Measurements from ENCODE around the gene CTIF.

DNA sequence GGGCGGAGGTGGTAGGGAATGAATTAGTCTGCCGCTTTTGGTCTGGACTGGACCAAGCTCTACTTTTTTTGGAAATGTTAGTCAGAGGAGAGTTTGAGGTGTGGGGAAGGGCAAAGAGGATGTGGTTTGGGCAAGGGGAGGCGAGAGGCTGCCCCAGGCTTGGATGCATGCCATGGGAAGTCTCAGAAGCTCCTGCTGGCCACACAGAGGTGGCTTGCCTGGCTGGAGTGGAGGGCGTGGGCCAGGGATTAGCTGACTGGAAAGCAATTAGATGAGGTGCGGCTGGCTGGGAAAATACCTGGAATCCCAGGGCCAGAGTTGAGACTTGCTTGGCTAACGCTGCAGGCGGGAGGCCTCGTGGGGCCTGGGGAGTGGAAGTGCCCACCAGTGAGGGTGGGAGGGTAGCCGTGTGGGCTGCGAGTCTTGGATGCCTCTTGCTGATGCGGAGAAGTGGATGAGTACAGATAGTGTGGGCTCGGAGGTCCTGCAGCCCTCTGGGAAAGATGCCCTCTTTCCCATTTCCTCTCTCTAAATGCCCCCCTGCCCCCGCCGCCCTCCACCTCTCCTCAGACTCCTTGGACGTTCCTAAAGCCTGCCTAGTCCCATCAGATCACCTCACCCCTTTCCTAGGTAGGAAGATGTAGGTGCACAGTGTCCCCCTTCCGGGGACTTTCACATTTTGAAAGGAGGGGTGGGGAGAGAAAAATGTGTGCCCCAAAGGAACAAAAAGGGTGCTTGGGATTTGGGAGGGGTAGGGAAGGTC is 294.3 kb downstream of the CTIF start:
- TF ChIP-seq, protein P1, sequence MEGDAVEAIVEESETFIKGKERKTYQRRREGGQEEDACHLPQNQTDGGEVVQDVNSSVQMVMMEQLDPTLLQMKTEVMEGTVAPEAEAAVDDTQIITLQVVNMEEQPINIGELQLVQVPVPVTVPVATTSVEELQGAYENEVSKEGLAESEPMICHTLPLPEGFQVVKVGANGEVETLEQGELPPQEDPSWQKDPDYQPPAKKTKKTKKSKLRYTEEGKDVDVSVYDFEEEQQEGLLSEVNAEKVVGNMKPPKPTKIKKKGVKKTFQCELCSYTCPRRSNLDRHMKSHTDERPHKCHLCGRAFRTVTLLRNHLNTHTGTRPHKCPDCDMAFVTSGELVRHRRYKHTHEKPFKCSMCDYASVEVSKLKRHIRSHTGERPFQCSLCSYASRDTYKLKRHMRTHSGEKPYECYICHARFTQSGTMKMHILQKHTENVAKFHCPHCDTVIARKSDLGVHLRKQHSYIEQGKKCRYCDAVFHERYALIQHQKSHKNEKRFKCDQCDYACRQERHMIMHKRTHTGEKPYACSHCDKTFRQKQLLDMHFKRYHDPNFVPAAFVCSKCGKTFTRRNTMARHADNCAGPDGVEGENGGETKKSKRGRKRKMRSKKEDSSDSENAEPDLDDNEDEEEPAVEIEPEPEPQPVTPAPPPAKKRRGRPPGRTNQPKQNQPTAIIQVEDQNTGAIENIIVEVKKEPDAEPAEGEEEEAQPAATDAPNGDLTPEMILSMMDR (IDR thresholded peaks at IDR 0.05), result no peak
- no peak for TF ChIP-seq POLR2A (IDR thresholded peaks at IDR 0.05)
